Liver (tissue), 3 donors: ENCODE results near the gene CLEC18C.
"Not testable (repeated sequence)": the region's sequence is repeated elsewhere in the genome, so short reads cannot be mapped to it uniquely, and the experiment has no call there.

Experiments
- CTCF ChIP-seq: fragments of 150-350 bp; IDR thresholded peaks from 2 replicates; pipeline ENCODE4 v1.5.1; 2017; ENCODE audit warnings: improper control_type of control experiment, low read depth, low read length; ENCODE audit not compliant: missing input control
- EGR1 ChIP-seq, 2 donors: IDR thresholded peaks; 2 replicates each; pipeline ENCODE4 v1.6.1; 2016 to 2018; ENCODE audit warnings: antibody characterized with exemption in 2 of 2, low read depth in 2 of 2
- MAX ChIP-seq: IDR thresholded peaks from 2 replicates; pipeline ENCODE4 v1.6.1; 2016; ENCODE audit warnings: antibody characterized with exemption
- RAD21 ChIP-seq, 2 donors: IDR thresholded peaks; 2 replicates each; pipeline ENCODE4 v1.6.1; 2016; ENCODE audit warnings: antibody characterized with exemption in 2 of 2, mild to moderate bottlenecking in 2 of 2
- REST ChIP-seq: IDR thresholded peaks from 2 replicates; pipeline ENCODE4 v1.6.1; 2016; ENCODE audit warnings: antibody characterized with exemption, mild to moderate bottlenecking
- SP1 ChIP-seq: IDR thresholded peaks from 2 replicates; pipeline ENCODE4 v1.6.1; 2018; ENCODE audit warnings: antibody characterized with exemption, mild to moderate bottlenecking
- TAF1 ChIP-seq: conservative IDR thresholded peaks from 2 replicates; pipeline ENCODE4 v1.6.1; 2016; ENCODE audit warnings: antibody characterized with exemption, mild to moderate bottlenecking
- ZBTB33 ChIP-seq: IDR thresholded peaks from 2 replicates; pipeline ENCODE4 v1.6.1; 2016; ENCODE audit warnings: antibody characterized with exemption
- donor health status: healthy.
- donor health status: healthy.

GRCh38 chr16:70204010-70204409, 30.4 kb downstream of the CLEC18C start:
- TF ChIP-seq EGR1 (IDR thresholded peaks at IDR 0.05; ENCODE audit: low read depth in 2 of 2); RAD21 (IDR thresholded peaks at IDR 0.05); CTCF; REST; SP1; TAF1; ZBTB33; MAX: not testable (repeated sequence)
